GM18868 (cell line): ENCODE results near the gene SPG11.
"Not testable (repeated sequence)": the region's sequence is repeated elsewhere in the genome, so short reads cannot be mapped to it uniquely, and the experiment has no call there.

Source experiments
- ATAC-seq: cut with Tn5 transposase; IDR thresholded peaks from one replicate; pipeline ENCODE4 v1.9.1; 2021; ENCODE audit warnings: mild to moderate bottlenecking, moderate library complexity; ENCODE audit not compliant: unreplicated experiment

Gene SPG11

DNA sequence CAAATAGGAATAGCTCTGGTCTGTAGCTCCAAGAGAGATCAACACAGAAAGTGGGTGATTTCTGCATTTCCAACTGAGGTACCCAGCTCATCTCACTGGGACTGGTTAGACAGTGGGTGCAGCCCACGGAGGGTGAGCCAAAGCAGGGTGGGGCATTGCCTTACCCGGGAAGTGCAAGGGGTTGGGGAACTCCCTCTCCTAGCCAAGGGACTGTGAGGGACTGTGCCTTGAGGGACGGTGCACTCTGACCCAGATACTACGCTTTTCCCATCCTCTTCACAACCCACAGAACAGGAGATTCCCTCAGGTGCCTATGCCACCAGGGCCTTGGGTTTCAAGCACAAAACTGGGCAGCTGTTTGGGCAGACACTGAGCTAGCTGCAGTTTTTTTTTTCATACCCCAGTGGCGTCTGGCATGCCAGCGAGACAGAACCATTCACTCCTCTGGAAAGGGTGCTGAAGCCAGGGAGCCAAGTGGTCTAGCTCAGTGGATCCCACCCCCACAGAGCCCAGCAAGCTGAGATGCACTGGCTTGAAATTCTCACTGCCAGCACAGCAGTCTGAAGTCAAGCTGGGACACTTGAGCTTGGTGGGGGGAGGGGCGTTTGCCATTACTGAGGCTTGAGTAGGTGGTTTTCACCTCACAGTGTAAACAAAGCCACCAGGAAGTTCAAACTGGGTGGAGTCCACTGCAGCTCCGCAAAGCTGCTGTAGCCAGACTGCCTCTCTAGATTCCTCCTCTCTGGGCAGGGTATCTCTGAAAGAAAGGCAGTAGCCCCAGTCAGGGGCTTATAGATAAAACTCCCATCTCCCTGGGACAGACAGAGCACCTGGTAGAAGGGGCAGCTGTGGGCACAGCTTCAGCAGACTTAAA, 19.6 kb upstream of the SPG11 start:
- ATAC-seq = not testable (repeated sequence)

DNA sequence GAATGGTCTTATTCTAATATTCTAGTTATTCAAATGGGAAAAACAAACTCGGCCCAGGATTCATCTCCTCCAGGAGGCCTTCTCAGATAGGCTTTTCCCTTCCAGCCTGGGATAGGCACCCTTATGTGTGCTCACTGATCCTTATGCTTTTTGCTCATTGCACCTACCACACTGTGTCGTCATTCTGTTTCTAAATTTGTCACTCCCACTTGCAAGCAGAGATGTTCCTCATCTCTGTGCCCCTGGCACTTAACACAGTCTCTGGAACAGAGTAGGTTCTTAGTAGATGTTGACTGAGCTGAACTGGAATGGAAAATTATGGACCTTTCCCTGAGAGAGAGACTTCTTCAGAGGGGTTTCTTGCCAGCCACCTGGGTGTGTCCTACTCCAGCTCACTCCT, 18.7 kb upstream of the SPG11 start:
- no peak for ATAC-seq

DNA sequence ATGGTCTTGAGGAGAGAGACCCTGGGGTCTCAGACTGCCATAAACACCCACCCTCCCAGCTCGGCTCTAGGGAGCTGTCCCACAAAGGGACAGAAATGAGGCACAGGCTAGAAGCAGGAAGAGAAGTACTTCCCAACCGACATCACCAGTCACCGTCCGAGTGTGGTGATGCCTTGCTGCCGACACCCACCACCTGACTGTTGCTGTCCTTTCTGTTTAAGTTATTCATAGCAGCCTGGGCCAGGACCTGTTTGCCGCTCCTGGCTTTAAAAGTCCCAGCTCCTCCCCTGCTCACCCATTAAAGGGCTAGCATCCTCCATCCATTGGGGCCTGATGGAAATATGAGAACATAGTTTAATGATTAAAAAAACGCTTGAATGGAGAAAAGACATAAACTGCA, 13.2 kb upstream of the SPG11 start:
- peak; percentile 55 for ATAC-seq

DNA sequence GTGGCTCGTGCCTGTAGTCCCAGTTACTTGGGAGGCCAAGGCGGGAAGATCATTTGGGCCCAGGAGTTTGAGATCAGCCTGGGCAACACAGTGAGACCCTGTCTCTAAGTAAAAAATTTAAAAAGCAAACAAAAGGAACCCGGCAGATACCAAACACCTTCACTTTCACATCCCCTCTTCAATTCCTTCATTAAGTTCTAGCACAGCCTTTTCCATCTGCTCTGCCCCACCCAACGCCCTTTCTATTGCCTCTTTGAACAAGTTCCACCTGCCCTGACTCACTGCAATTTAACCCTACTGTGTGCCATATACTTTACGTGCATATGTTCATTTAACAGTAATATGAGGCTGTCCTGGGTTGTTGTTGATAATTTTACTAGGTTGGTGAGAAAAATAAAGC, 12.4 kb upstream of the SPG11 start:
- no peak for ATAC-seq

DNA sequence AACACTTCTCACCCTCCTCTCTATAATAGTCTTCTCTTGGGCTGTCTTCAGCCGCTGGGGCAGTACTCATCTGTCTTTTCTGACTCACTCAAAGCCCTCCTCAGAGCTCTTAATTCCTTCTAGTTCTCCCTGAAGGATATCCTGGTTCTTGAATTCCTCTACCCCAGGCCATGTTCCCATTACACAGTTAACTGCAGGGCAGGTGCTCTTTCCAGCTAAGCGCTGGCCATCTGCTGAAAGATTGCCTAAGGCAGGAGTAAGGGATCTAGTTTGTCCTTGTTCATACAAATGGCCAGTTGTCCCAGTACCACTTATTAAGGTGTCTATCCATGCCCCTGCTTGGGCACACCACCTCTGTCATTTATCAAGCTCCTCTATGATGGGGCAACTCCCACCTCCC, 10.2 kb upstream of the SPG11 start:
- no peak for ATAC-seq

DNA sequence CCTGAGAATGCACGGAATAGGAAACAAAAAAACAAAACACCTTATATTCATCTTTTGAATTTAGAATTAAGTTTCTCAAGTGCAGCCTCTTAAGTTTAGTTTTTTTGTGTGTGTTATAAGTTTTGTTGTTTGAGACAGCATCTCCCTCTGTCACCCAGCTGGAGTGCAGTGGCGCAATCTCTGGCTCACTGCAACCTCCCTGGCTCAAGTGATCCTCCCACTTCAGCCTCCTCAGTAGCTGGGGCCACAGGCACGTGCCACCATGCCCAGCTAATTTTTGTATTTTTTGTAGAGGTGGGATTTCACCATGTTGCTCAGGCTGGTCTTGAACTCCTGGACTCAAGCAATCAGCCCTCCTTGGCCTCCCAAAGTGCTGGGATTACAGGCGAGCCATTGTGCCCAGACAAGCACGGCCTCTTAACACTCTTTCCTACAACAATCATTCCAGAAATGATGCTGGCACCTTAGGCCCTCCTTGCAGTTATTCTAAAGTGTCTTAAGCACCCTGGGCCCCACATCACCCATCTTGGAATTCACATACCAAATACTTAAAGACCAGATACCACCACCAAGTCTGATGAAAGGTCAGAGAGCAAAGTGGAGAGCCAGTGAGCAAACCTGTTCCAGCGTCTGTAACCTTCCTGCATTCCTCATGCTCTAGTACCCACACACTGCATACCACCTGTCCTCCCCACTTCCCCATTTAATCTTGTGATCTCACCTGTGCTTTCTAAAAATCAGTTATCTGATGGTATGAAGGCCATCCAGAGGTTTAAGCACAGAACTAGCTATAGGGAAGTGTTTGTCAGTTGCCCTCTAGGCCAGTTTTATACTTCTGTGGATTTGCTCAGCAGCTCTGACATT, 6.9 kb upstream of the SPG11 start:
- no peak for ATAC-seq

DNA sequence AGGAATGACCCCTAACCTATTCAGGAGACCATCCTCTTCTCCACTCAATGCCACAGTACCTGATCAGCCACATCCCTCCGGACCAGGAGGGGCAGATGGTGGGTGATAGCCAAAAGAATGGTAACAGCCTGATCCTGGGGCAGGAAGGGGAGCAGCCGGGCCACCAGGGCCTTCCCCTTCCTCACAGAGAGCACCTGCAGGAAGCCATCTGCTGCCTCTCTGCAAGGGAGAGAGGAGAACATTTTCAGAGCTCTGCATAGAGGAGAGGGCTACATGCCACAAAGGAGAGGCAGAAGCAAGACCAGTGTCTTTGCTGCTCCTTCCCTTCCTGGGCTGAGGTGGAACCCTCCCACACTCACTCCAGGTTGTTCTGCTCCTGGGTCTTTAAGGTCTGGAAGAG, 5.5 kb upstream of the SPG11 start:
- ATAC-seq = no peak

DNA sequence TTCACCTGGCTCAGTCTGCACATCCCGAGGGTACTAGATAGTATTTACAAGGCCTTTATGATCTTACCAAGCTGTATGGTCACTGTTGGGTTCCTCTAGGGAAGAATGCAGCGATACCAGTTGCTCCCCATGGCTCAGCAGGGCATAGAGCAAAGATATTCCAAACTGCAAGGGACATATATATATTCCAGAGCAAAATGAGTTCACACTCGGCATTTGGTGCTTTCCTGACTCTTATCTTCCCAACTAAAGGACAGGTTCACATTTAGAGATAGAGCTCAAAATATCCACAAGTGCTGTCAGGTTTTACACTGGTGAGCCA, 3.5 kb upstream of the SPG11 start:
- no peak for ATAC-seq

DNA sequence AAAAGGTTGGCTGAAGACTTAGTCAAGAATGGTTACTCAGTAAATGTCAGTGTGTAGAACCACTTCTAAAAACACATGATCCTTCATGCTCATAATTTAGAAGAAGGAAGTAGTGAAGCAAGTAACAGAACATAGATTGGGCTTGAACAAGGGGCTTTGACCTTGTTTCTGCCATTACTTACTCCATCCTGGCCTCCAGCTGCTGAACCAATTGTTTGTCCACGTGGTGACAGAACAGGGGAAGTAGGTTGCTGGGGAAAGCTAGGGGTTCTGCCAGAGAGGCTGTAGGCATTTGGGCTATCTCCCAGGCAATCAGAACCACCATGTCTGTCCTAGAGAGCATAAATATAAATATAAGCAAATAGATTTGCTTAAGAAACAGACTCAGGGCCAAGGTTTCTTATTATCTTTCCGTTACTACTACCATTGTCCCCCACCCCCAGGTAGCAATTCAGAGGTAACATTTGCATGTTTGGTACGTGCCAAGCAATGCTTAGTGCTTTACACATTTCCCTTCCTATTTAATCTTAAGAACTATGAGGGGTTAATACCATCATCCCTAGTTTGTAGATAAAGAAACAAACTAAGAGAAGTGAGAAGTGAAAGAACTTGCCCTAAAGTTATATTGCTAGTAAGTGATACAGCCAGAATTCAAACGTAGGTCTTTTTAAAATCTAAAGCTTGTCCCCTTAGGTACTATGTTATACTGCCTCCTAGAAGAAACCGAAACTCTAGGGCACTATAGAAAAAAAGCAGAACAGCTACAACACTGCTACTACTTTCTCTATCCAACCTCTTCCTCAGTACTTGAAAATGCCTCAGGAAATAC, 3.0 kb upstream of the SPG11 start:
- no peak for ATAC-seq

DNA sequence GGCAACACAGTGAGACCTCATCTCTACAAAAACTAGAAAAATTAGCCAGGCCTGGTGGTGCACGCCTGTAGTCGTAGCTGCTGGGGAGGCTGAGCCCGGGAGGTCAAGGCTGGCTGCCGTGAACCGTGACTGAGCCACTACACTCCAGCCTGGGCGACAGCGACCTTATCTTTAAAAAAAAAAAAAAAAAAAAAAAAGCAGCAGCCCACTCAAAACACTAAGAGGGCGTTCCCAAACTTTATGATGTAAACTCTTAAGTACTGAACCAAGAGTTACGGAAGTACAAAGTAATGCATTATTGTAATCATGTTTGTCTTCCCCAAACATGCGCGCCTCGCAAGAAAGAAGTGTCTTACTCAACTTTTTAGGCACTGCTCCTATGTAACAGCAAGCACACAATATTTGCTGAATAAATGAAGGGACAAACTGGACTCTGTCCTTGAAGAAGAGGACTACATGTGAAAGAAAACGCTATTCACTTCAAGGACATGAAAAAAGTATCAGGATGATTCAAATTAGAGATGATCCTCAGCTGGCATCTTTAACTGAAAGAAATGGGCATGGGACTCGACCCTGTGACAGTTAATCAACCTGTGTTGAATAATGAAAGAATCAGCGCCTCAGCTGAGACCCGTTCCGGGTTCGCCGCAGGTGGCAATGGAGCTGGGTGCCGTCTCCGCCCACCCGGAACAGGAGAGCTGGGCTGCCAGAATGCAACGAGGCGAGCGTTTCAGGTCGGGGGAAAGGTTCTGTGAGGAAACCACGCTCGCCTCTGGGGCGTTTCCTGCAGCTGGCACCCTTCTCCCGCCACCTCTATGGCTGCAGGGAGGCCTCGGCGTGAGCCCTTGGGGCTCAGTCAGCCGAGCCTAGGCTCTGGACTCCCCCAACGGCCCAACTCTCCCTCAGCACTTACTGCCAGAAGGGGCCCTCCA, 718 bp downstream of the SPG11 start:
- peak; percentile 48 for ATAC-seq

DNA sequence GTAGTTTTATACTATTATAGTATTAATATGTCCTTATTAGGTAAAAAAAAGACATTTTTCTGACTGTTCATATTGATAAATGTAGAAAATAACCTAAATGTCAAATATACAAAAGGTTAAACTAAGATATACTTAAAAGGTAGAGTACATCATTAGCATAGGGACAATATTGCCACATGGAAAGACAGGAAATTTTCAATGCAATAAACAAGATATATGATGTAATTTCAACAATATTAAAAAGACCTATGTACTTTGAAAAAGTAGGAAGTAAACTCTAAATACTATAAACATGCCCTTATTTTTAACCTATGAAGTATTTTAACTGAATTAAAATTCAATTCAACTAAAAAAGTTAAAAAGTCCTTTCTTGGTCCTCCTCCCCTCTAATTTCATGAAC, 1.9 kb downstream of the SPG11 start:
- ATAC-seq = no peak

DNA sequence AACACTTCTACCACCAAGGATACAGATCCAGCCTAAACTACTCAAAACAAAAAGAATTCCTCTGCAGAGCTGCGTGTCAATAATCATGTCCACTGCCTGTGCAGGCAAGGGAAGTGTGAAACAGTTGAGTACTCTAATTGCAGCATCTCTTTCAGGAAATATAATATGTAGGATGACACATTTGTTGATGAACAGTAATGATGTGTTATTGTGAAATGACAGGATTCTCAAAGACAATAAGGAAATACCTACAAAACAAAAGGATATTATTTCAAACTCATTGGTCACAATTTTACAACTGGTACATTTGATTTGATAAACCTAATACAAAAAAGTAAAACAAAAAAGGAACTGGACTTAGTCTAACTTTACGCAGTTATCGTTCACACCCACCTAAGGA, 4.4 kb downstream of the SPG11 start:
- no peak for ATAC-seq

DNA sequence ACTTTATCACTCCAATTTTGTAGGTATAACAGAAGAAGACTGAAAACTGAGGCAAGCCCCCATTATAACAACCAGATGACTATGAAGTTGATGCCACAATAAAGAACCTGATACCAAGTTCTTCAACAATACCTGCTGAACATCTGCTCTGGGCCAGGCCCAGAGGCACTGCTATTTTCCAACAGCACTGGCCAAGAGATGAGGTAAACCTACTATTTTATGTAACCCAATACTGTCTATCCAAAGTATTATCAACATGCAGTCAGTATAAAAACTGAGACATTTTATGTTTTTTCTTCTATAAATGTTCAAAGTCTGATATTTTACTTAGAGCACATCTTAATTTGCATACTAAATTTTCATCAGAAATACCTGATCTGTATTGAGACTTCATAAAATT, 6.1 kb downstream of the SPG11 start:
- ATAC-seq = no peak

DNA sequence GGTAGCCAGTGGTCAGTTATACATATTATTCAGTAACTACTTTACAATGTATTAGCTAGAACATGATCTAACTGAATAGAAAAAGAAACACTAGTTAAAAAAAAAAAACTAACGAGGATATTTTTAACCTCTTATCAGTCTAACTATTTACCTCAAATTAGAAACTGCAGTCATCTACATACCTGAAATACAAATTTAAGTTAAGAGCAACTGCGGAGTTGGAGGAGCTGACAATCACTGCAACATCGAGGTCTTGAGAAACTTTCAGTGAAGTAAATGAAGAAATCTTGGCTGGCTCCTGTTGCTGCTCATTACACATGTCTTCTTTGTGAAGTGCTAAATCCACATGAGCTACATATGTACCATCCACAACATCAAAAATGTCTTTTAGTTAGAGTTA, 6.5 kb downstream of the SPG11 start:
- ATAC-seq = no peak

DNA sequence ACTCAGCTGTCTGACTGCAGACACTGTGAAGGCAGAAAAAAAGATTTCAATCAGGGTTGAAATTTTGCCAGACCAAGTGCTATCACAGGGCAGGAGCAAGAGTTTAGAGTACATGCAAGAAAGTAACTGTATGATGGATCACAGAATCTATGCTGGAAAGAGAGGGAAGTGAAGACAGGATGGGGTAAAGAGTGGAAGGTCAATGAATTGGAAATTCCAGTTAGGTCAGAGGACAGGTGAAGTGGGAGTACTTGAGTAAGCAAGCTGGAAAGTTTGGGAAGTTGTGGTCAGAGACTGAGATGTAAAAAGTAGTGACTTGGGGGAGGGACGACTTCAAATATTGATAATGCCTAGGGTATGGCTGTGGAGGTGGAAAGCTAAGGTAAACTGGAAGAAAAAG, 7.2 kb downstream of the SPG11 start:
- ATAC-seq = no peak

DNA sequence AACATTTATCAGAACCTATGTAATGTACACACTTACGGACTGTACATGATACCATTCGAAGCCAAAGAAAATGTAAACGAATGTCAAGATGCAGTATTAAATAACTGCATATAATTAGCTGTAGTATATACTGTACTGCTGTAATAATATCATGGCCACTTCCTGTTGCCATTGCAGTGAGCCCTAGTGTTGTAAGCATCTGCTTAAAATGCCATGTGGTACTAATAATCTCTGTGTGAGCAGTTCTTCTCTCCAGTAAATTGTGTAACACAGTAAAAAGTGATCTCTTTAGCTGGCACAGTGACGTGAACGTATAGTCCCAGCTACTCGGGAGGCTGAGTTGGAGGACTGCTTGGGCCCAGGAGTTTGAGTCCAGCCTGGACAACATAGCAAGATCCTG, 8.6 kb downstream of the SPG11 start:
- no peak for ATAC-seq

DNA sequence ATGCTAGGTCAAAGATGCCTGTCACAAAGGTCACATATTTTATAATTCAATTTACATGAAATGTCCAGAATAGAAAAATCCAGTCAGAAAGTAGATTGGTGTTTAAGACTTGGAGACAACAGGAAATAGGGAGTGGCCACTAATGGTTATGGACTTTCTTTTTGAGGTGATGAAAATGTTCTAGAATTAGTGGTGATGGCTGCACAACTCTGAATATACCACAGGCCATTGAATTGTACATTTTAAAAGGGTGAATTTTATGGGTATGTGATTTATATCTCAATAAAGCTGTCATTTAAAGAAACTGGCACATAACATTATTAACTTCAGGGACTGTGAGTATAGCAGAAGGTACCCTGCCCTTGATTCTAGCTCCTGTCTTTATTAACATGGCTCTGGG, 15.8 kb downstream of the SPG11 start:
- ATAC-seq = no peak

DNA sequence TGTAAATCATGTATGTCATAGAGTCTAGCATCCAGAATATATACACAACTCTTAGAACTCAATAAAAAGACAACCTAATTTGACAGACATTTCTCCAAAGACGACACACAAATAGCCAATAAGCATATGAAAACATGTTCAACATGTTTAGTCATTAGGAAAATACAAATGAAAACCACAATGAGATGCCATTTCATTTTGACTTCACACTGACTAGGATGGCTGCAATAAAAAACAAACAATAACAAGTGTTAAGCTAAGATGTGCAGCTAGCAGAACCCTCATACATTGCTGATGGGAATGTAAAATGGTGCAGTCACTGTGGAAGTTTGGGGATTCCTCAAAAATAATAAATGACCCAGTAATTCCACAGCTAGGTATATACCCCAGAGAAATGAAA, 16.4 kb downstream of the SPG11 start:
- ATAC-seq = no peak

DNA sequence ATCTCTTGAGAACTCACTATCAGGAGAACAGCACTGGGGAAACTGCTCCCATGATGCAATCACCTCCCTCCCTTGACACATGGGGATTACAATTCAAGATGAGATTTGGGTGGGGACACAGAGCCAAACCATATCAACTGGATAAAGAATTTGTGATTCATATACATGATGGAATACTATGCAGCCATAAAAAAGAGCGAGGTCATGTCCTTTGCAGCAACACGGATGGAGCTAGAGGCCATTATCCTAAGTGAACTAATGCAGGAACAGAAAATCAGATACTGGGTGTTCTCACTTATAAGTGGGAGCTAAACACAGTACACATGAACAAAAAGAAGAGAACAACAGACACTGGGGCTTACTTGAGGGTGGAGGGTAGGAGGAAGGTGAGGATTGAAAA, 17.0 kb downstream of the SPG11 start:
- no peak for ATAC-seq

DNA sequence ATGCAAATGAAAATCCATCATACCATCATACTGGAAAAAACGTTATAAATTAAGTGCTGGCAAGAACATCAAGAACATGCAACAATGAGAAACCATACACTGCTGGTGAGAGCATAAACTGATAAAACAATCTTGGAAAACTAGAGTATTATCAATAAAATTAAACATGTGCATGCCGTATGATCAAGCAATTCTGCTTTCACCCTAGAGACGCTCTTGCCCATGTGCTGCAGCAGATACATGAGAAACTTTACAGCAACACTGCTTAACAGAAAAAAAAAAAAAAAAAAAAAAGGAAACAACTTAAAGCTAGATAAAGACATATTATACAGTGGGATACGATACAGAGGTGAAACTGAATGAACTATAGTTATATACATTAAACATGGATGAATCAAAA, 21.8 kb downstream of the SPG11 start:
- ATAC-seq = no peak
